Type B pancreatic cell (in vitro differentiated cells): ENCODE measurements around the gene DGKE. TPM values are rescaled to one million over a fixed set of nuclear protein-coding genes. Genes with fewer than 3 reads are reported as not detected.

Source experiments
- DNase-seq: peaks from one replicate; pipeline ENCODE4 v3.0.0; 2021; ENCODE audit warnings: mixed read lengths; ENCODE audit not compliant: unreplicated experiment; ENCODE audit errors: extremely low spot score
- H3K27ac Mint-ChIP-seq: 2 replicates; pipeline ENCODE4 v1.8.0; 2021; ENCODE audit warnings: mild to moderate bottlenecking, mixed read lengths
- H3K27me3 Mint-ChIP-seq: 2 replicates; pipeline ENCODE4 v1.8.0; 2021; ENCODE audit warnings: mixed read lengths
- H3K36me3 Mint-ChIP-seq: 2 replicates; pipeline ENCODE4 v1.8.0; 2021; ENCODE audit warnings: mixed read lengths
- H3K4me1 Mint-ChIP-seq: one replicate; pipeline ENCODE4 v1.8.0; 2021; ENCODE audit warnings: mixed read lengths; ENCODE audit not compliant: unreplicated experiment
- H3K4me3 Mint-ChIP-seq: 2 replicates; pipeline ENCODE4 v1.8.0; 2021; ENCODE audit warnings: mild to moderate bottlenecking, mixed read lengths
- H3K9me3 Mint-ChIP-seq: 2 replicates; pipeline ENCODE4 v1.8.0; 2021; ENCODE audit warnings: mixed read lengths
- CTCF ChIP-seq: fragments of 200-600 bp; sonication (generic); conservative IDR thresholded peaks from 2 replicates; pipeline ENCODE4 v1.5.0; 2021; ENCODE audit warnings: antibody characterized with exemption, mild to moderate bottlenecking
- total RNA-seq: library from RNA; stranded (reverse); gene quantifications from 2 replicates; pipeline ENCODE4 v1.2.1, GENCODE V29; 2021; ENCODE audit warnings: low replicate concordance

Gene DGKE
- total RNA-seq, 1 donor from 2014 or later: 6.9 TPM

GRCh38 chr17:56884483-56885311, 50.7 kb downstream of the DGKE start:
- Mint-ChIP-seq H3K36me3 (peaks cover 18% of the 10 kb centered on the region), H3K27ac (no peak overlapping the region), H3K27me3 (no peaks in the 10 kb centered on the region), H3K9me3 (peaks cover 7% of the 10 kb centered on the region), H3K4me1 (peaks cover 6% of the 10 kb centered on the region), H3K4me3 (no peak overlapping the region)
- no peak for DNase-seq
- TF ChIP-seq CTCF: no peak

GRCh38 chr17:56885312-56885657, 51.3 kb downstream of the DGKE start:
- Mint-ChIP-seq H3K4me1 (peaks cover 6% of the 10 kb centered on the region), H3K27me3 (no peaks in the 10 kb centered on the region), H3K9me3 (peaks cover 7% of the 10 kb centered on the region), H3K36me3 (peaks cover 18% of the 10 kb centered on the region), H3K4me3 (no peak overlapping the region), H3K27ac (no peak overlapping the region)
- DNase-seq: no peak
- no peak for TF ChIP-seq CTCF

DNA sequence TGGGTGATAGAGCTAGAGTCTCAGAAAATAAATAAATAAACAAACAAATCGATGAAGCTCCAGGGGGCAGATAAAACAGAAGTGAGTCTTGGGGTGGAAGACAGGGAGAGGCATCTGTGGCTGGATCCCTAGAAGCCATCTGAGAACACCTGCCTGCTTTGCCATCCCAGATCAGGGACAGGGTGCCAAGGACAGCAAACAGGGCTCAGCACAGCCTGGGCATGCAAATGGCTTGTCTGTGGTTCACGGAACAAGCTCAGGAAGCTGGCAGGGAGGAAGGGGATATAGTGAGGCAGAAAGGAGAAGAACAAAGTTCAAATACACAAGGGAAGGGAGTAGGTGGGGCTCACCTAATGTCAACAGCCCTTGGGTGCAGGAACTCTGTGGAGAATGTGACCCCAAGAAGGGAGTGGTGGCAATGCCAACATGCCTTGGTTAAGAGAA, 52.4 kb downstream of the DGKE start:
- H3K36me3 Mint-ChIP-seq: peaks cover 22% of the 10 kb centered on the region
- peaks cover 6% of the 10 kb centered on the region for H3K4me1 Mint-ChIP-seq
- peaks cover 7% of the 10 kb centered on the region for H3K9me3 Mint-ChIP-seq
- H3K27me3 Mint-ChIP-seq: no peaks in the 10 kb centered on the region
- TF ChIP-seq CTCF: no peak
- H3K4me3 Mint-ChIP-seq: no peak overlapping the region
- DNase-seq: no peak
- no peak overlapping the region for H3K27ac Mint-ChIP-seq

GRCh38 chr17:56887105-56887504, 53.2 kb downstream of the DGKE start:
- DNase-seq: no peak
- peaks cover 6% of the 10 kb centered on the region for H3K4me1 Mint-ChIP-seq
- H3K4me3 Mint-ChIP-seq: no peak overlapping the region
- H3K9me3 Mint-ChIP-seq: peaks cover 7% of the 10 kb centered on the region
- H3K36me3 Mint-ChIP-seq: peaks cover 23% of the 10 kb centered on the region
- no peaks in the 10 kb centered on the region for H3K27me3 Mint-ChIP-seq
- H3K27ac Mint-ChIP-seq: no peak overlapping the region
- no peak for TF ChIP-seq CTCF

DNA sequence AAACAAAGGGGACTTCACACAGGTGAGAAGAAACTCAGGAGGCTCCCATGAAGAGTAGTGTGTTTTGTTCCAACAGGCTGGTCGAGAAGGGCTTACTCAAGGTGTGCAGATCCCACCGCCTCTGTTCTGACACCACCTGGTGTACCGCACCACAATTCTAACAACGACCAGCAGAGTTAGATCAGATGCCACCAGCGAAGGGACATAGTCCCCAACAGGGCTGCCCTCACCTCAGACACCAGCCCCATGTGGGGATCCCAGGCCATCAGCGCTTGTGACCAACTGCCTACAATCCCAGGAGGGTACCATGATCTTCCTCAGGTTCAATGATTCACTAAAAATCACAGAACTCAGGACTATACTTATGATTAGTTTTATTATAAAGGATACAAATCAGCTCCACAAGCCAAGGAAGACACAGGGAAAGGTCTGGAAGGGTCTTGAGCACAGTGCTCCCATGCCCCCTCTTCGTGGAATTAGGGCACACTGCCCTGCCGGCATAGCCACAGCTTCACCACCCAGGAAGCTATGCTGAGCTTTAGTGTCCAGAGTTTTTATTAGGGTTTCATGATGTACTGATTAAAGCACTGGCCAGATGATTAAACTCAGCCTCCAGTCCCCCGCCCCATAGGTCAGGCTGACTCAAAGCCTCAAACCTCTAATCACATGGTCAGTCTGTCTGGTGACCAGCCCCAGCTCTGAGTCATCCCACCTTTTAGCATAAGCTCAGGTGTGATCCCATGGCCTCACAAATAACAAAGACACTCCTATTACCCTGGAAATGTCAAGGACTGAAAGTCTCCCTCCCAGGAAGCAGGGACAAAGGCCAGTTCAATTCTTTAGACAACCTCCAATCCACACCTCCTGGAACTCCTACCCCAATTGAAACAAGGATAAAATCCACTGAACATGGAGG, 53.9 kb downstream of the DGKE start:
- H3K4me3 Mint-ChIP-seq: no peak overlapping the region
- H3K36me3 Mint-ChIP-seq: peaks cover 30% of the 10 kb centered on the region
- H3K9me3 Mint-ChIP-seq: peaks cover 7% of the 10 kb centered on the region
- H3K4me1 Mint-ChIP-seq: peaks cover 6% of the 10 kb centered on the region
- no peak for DNase-seq
- H3K27me3 Mint-ChIP-seq: no peaks in the 10 kb centered on the region
- TF ChIP-seq CTCF: no peak
- no peak overlapping the region for H3K27ac Mint-ChIP-seq
